MCF 10A (cell line): Measurements from ENCODE around the gene CD3D. TPM values are rescaled to one million over a fixed set of nuclear protein-coding genes. Genes with fewer than 3 reads are reported as not detected.

ENCODE experiments used
- BruUV-seq: library from RNA; stranded (reverse); fragments of 400-500 nt; replicated peaks from 2 replicates; lab custom pipeline; 2021; lab: Mats Ljungman, UMichigan
- CTCF ChIA-PET: fragments of 300-600 bp; sonication (Branson Sonifier 250); formaldehyde crosslinking; extraction: SDS; loops from one replicate; lab custom pipeline; 2021; ENCODE audit warnings: antibody characterized with exemption, inconsistent platforms; lab: Yijun Ruan, JAX
- POLR2A ChIA-PET: fragments of 300-600, 350-650 bp; sonication (Branson Sonifier 250); formaldehyde crosslinking; extraction: SDS; loops from one replicate; lab custom pipeline; 2020; ENCODE audit warnings: antibody characterized with exemption, inconsistent platforms; lab: Yijun Ruan, JAX
- DNase-seq: peaks from one replicate; pipeline ENCODE4 v3.0.0-alpha.2; 2018; ENCODE audit not compliant: unreplicated experiment
- H3K27ac Mint-ChIP-seq: one replicate; pipeline ENCODE4 v1.8.0; 2022; ENCODE audit warnings: mild to moderate bottlenecking, low read depth, mixed read lengths; ENCODE audit not compliant: unreplicated experiment
- H3K27me3 Mint-ChIP-seq: one replicate; pipeline ENCODE4 v1.8.0; 2022; ENCODE audit warnings: mixed read lengths; ENCODE audit not compliant: insufficient read depth, unreplicated experiment
- H3K36me3 Mint-ChIP-seq: one replicate; pipeline ENCODE4 v1.8.0; 2022; ENCODE audit warnings: mild to moderate bottlenecking, moderate library complexity, mixed read lengths; ENCODE audit not compliant: insufficient read depth, unreplicated experiment
- H3K4me1 Mint-ChIP-seq: one replicate; pipeline ENCODE4 v1.8.0; 2022; ENCODE audit warnings: mixed read lengths; ENCODE audit not compliant: insufficient read depth, unreplicated experiment
- H3K4me3 Mint-ChIP-seq: one replicate; pipeline ENCODE4 v1.8.0; 2022; ENCODE audit warnings: mild to moderate bottlenecking, moderate library complexity, mixed read lengths; ENCODE audit not compliant: unreplicated experiment
- H3K9me3 Mint-ChIP-seq: one replicate; pipeline ENCODE4 v1.8.0; 2022; ENCODE audit warnings: mixed read lengths; ENCODE audit not compliant: unreplicated experiment
- intact Hi-C: fragments of 100-400 bp; cut with micrococcal nuclease; formaldehyde crosslinking; loops from 2 replicates; pipeline ENCODE4 v1.14.1; 2022
- total RNA-seq: library from RNA; stranded (reverse); gene quantifications from 2 replicates; pipeline ENCODE4 v1.2.3, GENCODE V29; 2022
- TF ChIP-seq, protein P1 (sequence below): fragments of 200-600 bp; IDR thresholded peaks from one replicate; pipeline ENCODE4 v1.8.0; 2022; ENCODE audit warnings: antibody characterized with exemption, mild to moderate bottlenecking; ENCODE audit not compliant: unreplicated experiment

The CD3D gene
- total RNA-seq, 1 experiment from 2014 or later, result not detected

- Mint-ChIP-seq H3K36me3 (no peaks in the 10 kb centered on the region), H3K4me3 (no peak overlapping the region), H3K27me3 (peaks cover 11% of the 10 kb centered on the region), H3K27ac (no peak overlapping the region), H3K9me3 (no peaks in the 10 kb centered on the region), H3K4me1 (no peaks in the 10 kb centered on the region)
- intact Hi-C loops, result no loop called here
- TF ChIP-seq, protein P1, sequence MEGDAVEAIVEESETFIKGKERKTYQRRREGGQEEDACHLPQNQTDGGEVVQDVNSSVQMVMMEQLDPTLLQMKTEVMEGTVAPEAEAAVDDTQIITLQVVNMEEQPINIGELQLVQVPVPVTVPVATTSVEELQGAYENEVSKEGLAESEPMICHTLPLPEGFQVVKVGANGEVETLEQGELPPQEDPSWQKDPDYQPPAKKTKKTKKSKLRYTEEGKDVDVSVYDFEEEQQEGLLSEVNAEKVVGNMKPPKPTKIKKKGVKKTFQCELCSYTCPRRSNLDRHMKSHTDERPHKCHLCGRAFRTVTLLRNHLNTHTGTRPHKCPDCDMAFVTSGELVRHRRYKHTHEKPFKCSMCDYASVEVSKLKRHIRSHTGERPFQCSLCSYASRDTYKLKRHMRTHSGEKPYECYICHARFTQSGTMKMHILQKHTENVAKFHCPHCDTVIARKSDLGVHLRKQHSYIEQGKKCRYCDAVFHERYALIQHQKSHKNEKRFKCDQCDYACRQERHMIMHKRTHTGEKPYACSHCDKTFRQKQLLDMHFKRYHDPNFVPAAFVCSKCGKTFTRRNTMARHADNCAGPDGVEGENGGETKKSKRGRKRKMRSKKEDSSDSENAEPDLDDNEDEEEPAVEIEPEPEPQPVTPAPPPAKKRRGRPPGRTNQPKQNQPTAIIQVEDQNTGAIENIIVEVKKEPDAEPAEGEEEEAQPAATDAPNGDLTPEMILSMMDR, result no peak
- POLR2A ChIA-PET, result no interaction called here
- CTCF ChIA-PET, result interaction anchor here (1.1 to 1.3 kb wide), 2 partner anchors 32 to 45 kb away, joined by 3 read pairs; no protein-coding TSS in a partner anchor
- no peak for DNase-seq
- no TSS peak for BruUV-seq
Observed at GRCh38 chr11:118340449-118340848, 2.1 kb downstream of the CD3D start.

- Mint-ChIP-seq H3K4me3 (no peak overlapping the region), H3K4me1 (no peaks in the 10 kb centered on the region), H3K36me3 (no peaks in the 10 kb centered on the region), H3K9me3 (no peaks in the 10 kb centered on the region), H3K27ac (no peak overlapping the region), H3K27me3 (peaks cover under 1% of the 10 kb centered on the region)
- no peak for DNase-seq
- intact Hi-C loops, result no loop called here
- TF ChIP-seq, protein P1, result no peak
- ChIA-PET POLR2A (interaction anchor here (0.5 to 1.3 kb wide), 4 partner anchors 10 to 1504 kb away, joined by 3 to 5 read pairs (median 4); no protein-coding TSS in a partner anchor), CTCF (interaction anchor here (0.6 to 1.3 kb wide), 3 partner anchors 9 to 141 kb away, joined by 3 to 4 read pairs (median 3); no protein-coding TSS in a partner anchor)
- BruUV-seq, result no TSS peak
Observed at GRCh38 chr11:118339281-118339961, 3.1 kb downstream of the CD3D start.

DNA sequence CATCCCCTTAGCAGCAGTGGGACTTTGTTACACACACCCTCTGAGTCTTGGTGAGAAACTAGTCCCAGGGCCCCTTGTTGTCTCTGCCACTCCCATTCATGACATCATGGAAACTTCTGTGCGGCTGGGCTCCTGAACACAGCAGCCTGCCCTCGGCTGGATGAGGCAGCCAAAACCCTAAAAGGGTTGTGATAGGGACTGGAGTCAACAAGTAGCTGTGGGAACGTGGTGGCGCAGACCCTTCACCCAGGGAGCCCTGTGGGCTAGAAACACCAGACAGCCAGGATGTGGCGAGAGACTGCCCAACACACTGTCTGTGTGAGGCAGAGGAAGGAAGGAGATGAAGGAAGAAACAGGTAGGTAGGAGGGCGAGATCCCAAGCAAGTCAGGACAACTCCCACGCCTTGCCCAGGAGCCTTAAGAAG is 3.9 kb downstream of the CD3D start:
- no TSS peak for BruUV-seq
- H3K27me3 Mint-ChIP-seq, result no peaks in the 10 kb centered on the region
- H3K4me3 Mint-ChIP-seq, result no peak overlapping the region
- CTCF ChIA-PET, result no interaction called here
- H3K27ac Mint-ChIP-seq, result no peak overlapping the region
- H3K9me3 Mint-ChIP-seq, result no peaks in the 10 kb centered on the region
- POLR2A ChIA-PET, result interaction anchor here (1.3 kb wide), 1 partner anchor 38 kb away, joined by 5 read pairs; no protein-coding TSS in a partner anchor
- DNase-seq, result no peak
- H3K4me1 Mint-ChIP-seq, result no peaks in the 10 kb centered on the region
- intact Hi-C loops, result no loop called here
- TF ChIP-seq, protein P1, result no peak
- H3K36me3 Mint-ChIP-seq, result no peaks in the 10 kb centered on the region

DNA sequence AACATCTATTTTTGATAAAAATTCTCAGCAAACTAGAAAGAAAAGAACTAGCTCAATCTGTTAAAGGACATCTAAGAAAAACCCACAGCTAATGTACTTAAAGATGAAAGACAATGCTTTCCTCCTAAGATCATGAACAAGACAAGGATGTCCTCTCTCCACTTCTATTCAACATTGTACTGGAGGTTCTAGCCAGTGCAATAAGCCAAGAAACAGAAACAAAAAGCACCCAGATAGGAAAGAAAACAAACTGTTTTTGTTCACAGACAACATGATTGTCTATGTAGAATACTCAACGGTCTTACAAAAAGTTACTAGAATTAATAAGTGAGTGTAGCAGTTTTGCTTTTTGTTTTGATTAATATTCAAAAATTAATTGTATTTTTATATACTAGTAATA is 7.8 kb downstream of the CD3D start:
- Mint-ChIP-seq H3K27ac (no peak overlapping the region), H3K4me1 (no peaks in the 10 kb centered on the region), H3K4me3 (no peak overlapping the region), H3K36me3 (no peaks in the 10 kb centered on the region), H3K27me3 (no peaks in the 10 kb centered on the region), H3K9me3 (no peaks in the 10 kb centered on the region)
- no peak for DNase-seq
- ChIA-PET CTCF (no interaction called here), POLR2A (interaction anchor here (0.7 kb wide), 1 partner anchor 195 kb away, joined by 3 read pairs; no protein-coding TSS in a partner anchor)
- no TSS peak for BruUV-seq
- intact Hi-C loops, result no loop called here
- TF ChIP-seq, protein P1, result no peak
